GM18499 (cell line): Measurements from ENCODE around the gene ORMDL2.
"Not testable (repeated sequence)": the region's sequence is repeated elsewhere in the genome, so short reads cannot be mapped to it uniquely, and the experiment has no call there.

Experiments
- ATAC-seq: cut with Tn5 transposase; IDR thresholded peaks from one replicate; pipeline ENCODE4 v1.9.1; 2021; ENCODE audit warnings: moderate number of reproducible peaks; ENCODE audit not compliant: insufficient read depth, unreplicated experiment

Gene ORMDL2

GRCh38 chr12:55850401-55850800 lies 32.6 kb downstream of the ORMDL2 start:
- ATAC-seq = no peak

DNA sequence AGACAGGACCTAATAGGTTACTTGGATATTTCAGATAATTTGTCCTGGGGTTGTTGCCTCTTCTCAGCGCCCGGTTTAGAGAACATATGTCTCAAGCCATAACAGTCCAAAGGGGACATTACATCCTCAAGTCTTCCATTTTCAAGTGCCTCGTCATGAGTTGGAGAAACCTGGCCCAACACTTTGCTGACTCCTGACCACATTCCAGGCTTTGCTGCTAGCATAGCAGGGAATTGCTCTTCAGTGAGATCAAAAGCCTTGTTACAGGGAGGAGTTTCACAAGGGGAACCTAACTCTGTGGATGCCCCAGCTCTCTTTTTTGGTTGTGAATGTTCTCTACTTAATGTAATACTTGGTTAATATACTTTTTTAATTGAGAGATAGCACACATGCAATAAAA lies 33.1 kb downstream of the ORMDL2 start:
- no peak for ATAC-seq

GRCh38 chr12:55852740-55853139 lies 34.9 kb downstream of the ORMDL2 start:
- ATAC-seq = no peak

DNA sequence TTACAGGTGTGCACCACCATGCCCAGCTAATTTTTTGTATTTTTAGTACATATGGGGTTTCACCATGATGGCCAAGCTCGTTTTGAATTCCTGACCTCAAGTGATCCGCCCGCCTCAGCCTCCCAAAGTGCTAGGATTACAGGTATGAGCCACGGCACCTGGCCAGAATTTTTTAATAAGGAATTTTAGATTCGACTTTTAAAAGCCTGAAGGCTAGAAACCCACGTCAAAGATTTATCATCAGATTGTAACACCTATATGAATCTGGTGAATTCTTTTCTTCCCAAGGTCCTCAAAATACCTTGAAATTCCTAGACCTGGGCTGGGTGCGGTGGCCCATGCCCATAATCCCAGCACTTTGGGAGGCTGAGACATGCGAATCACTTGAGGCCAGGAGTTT lies 43.6 kb downstream of the ORMDL2 start:
- no peak for ATAC-seq

- no peak for ATAC-seq
Measured at GRCh38 chr12:55861871-55862270, 44.0 kb downstream of the ORMDL2 start.

DNA sequence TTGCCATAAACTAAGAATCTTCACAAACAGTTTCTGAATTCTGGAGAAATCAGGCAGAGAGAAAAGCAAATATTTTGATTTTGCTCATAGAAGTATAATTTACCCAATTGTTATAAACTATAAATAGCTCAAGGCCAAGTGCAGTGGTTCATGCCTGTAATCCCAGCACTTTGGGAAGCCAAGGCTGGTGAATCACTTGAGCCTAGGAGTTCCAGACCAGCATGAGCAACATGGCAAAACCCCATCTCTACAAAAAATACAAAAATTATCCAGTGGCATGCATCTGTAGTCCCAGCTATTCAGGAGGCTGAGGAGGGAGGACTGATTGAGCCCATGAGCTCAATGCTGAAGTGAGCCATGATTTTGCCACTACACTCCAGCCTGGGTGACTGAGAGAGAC lies 44.4 kb downstream of the ORMDL2 start:
- no peak for ATAC-seq

DNA sequence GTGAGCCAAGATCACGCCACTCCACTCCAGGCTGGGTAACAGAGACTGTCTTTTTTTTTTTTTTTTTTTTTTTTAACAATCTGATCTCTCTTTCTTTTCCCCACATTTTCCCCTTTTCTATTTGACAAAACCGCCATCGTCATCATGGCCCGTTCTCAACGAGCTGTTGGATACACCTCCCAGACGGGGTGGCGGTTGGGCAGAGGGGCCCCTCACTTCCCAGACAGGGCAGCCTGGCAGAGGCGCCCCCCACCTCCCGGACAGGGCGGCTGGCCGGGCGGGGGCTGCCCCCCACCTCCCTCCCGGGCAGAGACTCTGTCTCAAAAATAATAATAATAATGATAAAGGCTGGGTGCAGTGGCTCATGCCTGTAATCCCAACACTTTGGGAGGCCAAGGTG lies 45.1 kb downstream of the ORMDL2 start:
- not testable (repeated sequence) for ATAC-seq

GRCh38 chr12:55865327-55865726 lies 47.5 kb downstream of the ORMDL2 start:
- ATAC-seq = no peak

DNA sequence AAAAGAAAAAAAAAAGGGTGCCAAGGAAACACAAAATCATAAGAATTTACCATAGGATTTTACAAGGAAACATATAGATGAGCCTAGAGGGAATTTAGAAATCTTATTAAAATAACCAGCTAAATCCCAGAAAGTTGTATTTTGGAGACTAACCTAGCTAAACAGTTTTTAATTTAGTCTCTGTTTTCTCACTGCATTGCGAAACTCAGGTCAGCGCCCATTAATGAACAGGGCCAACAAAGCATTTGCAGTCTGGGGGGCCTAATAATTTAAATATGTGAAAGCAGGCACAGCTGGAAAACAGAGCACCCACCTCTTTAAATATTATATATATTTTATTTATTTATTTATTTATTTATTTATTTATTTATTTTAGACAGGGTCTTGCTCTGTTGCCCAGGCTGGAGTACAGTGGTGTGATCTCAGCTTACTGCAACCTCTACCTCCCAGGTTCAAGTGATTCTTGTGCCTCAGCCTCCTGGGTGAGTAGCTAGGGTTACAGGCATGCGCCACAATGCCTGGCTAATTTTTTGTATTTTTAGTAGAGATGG lies 48.7 kb downstream of the ORMDL2 start:
- ATAC-seq = not testable (repeated sequence)
